HepG2 (cell line): ENCODE results near the gene TCEA3. TPM values are rescaled to one million over a fixed set of nuclear protein-coding genes. Genes with fewer than 3 reads are reported as not detected.

Experiments used
- AGO1 ChIP-seq: fragments of 200-400 bp; formaldehyde crosslinking; IDR thresholded peaks from 2 replicates; pipeline ENCODE4 v1.6.1; 2017; ENCODE audit warnings: mild to moderate bottlenecking, low read depth, low read length, moderate library complexity; ENCODE audit not compliant: poor library complexity, severe bottlenecking
- DNMT3B ChIP-seq: conservative IDR thresholded peaks from 2 replicates; pipeline ENCODE4 v1.6.1; 2016; ENCODE audit warnings: missing biosample characterization, control low read depth
- GATA4 ChIP-seq: sonication (generic); IDR thresholded peaks from 2 replicates; pipeline ENCODE4 v1.6.1; 2016; ENCODE audit warnings: antibody characterized with exemption, low read depth, borderline replicate concordance
- HNRNPL ChIP-seq: fragments of 200-400 bp; formaldehyde crosslinking; IDR thresholded peaks from 2 replicates; pipeline ENCODE4 v1.6.1; 2017; ENCODE audit warnings: mild to moderate bottlenecking, low read depth, low read length
- KMT2A ChIP-seq: sonication (generic); formaldehyde crosslinking; IDR thresholded peaks from 2 replicates; pipeline ENCODE4 v1.4.0; 2020; ENCODE audit warnings: missing genetic modification reagents
- MBNL3 ChIP-seq: fragments of 250-450 bp; sonication (Bioruptor Pico); conservative IDR thresholded peaks from 2 replicates; pipeline ENCODE4 v1.8.0; 2022; ENCODE audit warnings: mild to moderate bottlenecking, inconsistent platforms
- NFIC ChIP-seq: IDR thresholded peaks from 2 replicates; pipeline ENCODE4 v1.6.1; 2012; ENCODE audit warnings: mild to moderate bottlenecking, low read length, inconsistent platforms
- RCOR2 ChIP-seq: IDR thresholded peaks from 2 replicates; pipeline ENCODE4 v1.6.1; 2016; ENCODE audit warnings: missing biosample characterization, missing genetic modification reagents
- REPIN1 ChIP-seq: sonication (generic); formaldehyde crosslinking; IDR thresholded peaks from 2 replicates; pipeline ENCODE4 v1.8.0; 2022; ENCODE audit warnings: missing genetic modification reagents, low read depth, mild to moderate bottlenecking, borderline replicate concordance
- SP4 ChIP-seq: sonication (generic); formaldehyde crosslinking; IDR thresholded peaks from 2 replicates; pipeline ENCODE4 v1.8.1; 2023; ENCODE audit warnings: mild to moderate bottlenecking, missing genetic modification reagents
- TFDP2 ChIP-seq: sonication (generic); formaldehyde crosslinking; IDR thresholded peaks from 2 replicates; pipeline ENCODE4 v1.4.0; 2020; ENCODE audit warnings: missing genetic modification reagents
- TMF1 ChIP-seq: sonication (generic); formaldehyde crosslinking; IDR thresholded peaks from 2 replicates; pipeline ENCODE4 v1.8.1; 2022; ENCODE audit warnings: low read depth, missing genetic modification reagents
- ZFP91 ChIP-seq: sonication (generic); formaldehyde crosslinking; IDR thresholded peaks from 2 replicates; pipeline ENCODE4 v1.9.0; 2022; ENCODE audit warnings: missing genetic modification reagents, mild to moderate bottlenecking, borderline replicate concordance
- ZNF282 ChIP-seq: fragments of 450-650 bp; IDR thresholded peaks from 2 replicates; pipeline ENCODE4 v1.6.1; 2018; ENCODE audit not compliant: partially characterized antibody
- ZNF292 ChIP-seq: sonication (generic); formaldehyde crosslinking; IDR thresholded peaks from 2 replicates; pipeline ENCODE4 v1.8.1; 2022; ENCODE audit warnings: mild to moderate bottlenecking, low read depth, missing genetic modification reagents, borderline replicate concordance
- ZNF570 ChIP-seq: sonication (generic); formaldehyde crosslinking; IDR thresholded peaks from 2 replicates; pipeline ENCODE4 v1.4.0; 2020; ENCODE audit warnings: mild to moderate bottlenecking, missing genetic modification reagents, borderline replicate concordance
- ZNF800 ChIP-seq: sonication (generic); formaldehyde crosslinking; IDR thresholded peaks from 2 replicates; pipeline ENCODE4 v1.4.0; 2020; ENCODE audit warnings: missing genetic modification reagents
- ZSCAN20 ChIP-seq: sonication (generic); formaldehyde crosslinking; IDR thresholded peaks from 2 replicates; pipeline ENCODE4 v1.4.0; 2020; ENCODE audit warnings: missing genetic modification reagents, mild to moderate bottlenecking, borderline replicate concordance
- ZSCAN29 ChIP-seq: sonication (generic); formaldehyde crosslinking; conservative IDR thresholded peaks from 2 replicates; pipeline ENCODE4 v1.4.0; 2020; ENCODE audit warnings: mild to moderate bottlenecking, missing genetic modification reagents
- polyA plus RNA-seq, 8 experiments: library from polyadenylated mRNA; depleted of rRNA in 3 of 8; stranded (reverse) in 7 of 8; unstranded in 1 of 8; fragments of >200 nt; fragmentation: Illumina TruSeq in 4 of 8; extraction: Trizol in 4 of 8; gene quantifications; 2 replicates each; pipeline versions ENCODE4 v1.2.1 to v1.2.3, GENCODE V29; 2011 to 2016; ENCODE audit warnings: low read depth in 4 of 8, missing spikeins in 1 of 8, mixed read lengths in 1 of 8; ENCODE audit not compliant: insufficient read depth in 1 of 8
- total RNA-seq, 5 experiments: library from RNA; depleted of rRNA; stranded (reverse); fragments of >200 nt; fragmentation: Illumina TruSeq; extraction: Trizol; gene quantifications; 2 replicates each; pipeline ENCODE4 v1.2.3, GENCODE V29; 2016; ENCODE audit warnings: low read depth in 1 of 5
- TF ChIP-seq, protein P1 (sequence below): sonication (generic); formaldehyde crosslinking; conservative IDR thresholded peaks from 2 replicates; pipeline ENCODE4 v1.4.0; 2020; ENCODE audit warnings: missing genetic modification reagents
- TF ChIP-seq, protein P2 (sequence below): sonication (generic); formaldehyde crosslinking; IDR thresholded peaks from 2 replicates; pipeline ENCODE4 v1.4.0; 2020; ENCODE audit warnings: mild to moderate bottlenecking, missing genetic modification reagents
- TF ChIP-seq, protein P3 (sequence below): sonication (generic); formaldehyde crosslinking; IDR thresholded peaks from 2 replicates; pipeline ENCODE4 v1.4.0; 2020; ENCODE audit warnings: missing genetic modification reagents, borderline replicate concordance

Gene TCEA3
- total and polyA plus RNA-seq, 2 of the 13 experiments (the other 11 are each of a cell fraction or from before 2014, with no cell fraction given): 55.5 to 84.6 TPM

GRCh38 chr1:23424293-23425192 is at the start of gene TCEA3 (continued):
- TF ChIP-seq, protein P1, sequence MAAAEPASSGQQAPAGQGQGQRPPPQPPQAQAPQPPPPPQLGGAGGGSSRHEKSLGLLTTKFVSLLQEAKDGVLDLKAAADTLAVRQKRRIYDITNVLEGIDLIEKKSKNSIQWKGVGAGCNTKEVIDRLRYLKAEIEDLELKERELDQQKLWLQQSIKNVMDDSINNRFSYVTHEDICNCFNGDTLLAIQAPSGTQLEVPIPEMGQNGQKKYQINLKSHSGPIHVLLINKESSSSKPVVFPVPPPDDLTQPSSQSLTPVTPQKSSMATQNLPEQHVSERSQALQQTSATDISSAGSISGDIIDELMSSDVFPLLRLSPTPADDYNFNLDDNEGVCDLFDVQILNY: no peak; the same call in 1 of the 2 replicates
- no peak for TF ChIP-seq RCOR2
- peak; percentile 84; the same call in 1 of the 2 replicates for TF ChIP-seq TMF1 (CRISPR knock-in tag)
- TF ChIP-seq ZNF282: no peak
- TF ChIP-seq KMT2A: no peak; the same call in 1 of the 2 replicates
- TF ChIP-seq HNRNPL: peak; percentile 85; the same call in 1 of the 2 replicates
- 0 out of 2 replicates have a peak, but pooled peaks have one; percentile 23 for TF ChIP-seq REPIN1 (CRISPR knock-in tag)
- TF ChIP-seq ZNF800 (CRISPR knock-in tag): no peak
- peak; percentile 82 for TF ChIP-seq TFDP2 (CRISPR knock-in tag)
- TF ChIP-seq, protein P2, sequence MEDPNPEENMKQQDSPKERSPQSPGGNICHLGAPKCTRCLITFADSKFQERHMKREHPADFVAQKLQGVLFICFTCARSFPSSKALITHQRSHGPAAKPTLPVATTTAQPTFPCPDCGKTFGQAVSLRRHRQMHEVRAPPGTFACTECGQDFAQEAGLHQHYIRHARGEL (CRISPR knock-in tag): no peak
- no peak for TF ChIP-seq SP4 (CRISPR knock-in tag)
- no peak for TF ChIP-seq ZSCAN29 (CRISPR knock-in tag)
- peak; percentile 6; the same call in 1 of the 2 replicates for TF ChIP-seq ZFP91 (CRISPR knock-in tag)
- TF ChIP-seq NFIC: no peak
- no peak for TF ChIP-seq ZNF292 (CRISPR knock-in tag)
- TF ChIP-seq ZNF570 (CRISPR knock-in tag): no peak
- TF ChIP-seq MBNL3 (CRISPR knock-in tag): no peak
- no peak for TF ChIP-seq ZSCAN20 (CRISPR knock-in tag)
- TF ChIP-seq DNMT3B (CRISPR knock-in tag): no peak
- TF ChIP-seq GATA4: no peak
- TF ChIP-seq, protein P3, sequence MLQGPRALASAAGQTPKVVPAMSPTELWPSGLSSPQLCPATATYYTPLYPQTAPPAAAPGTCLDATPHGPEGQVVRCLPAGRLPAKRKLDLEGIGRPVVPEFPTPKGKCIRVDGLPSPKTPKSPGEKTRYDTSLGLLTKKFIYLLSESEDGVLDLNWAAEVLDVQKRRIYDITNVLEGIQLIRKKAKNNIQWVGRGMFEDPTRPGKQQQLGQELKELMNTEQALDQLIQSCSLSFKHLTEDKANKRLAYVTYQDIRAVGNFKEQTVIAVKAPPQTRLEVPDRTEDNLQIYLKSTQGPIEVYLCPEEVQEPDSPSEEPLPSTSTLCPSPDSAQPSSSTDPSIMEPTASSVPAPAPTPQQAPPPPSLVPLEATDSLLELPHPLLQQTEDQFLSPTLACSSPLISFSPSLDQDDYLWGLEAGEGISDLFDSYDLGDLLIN: no peak
- TF ChIP-seq AGO1: peak; percentile 51
